WTC11 (cell line): ENCODE data around the gene IPO4. TPM values are rescaled to one million over a fixed set of nuclear protein-coding genes. Genes with fewer than 3 reads are reported as not detected.
"Not testable (repeated sequence)": the region's sequence is repeated elsewhere in the genome, so short reads cannot be mapped to it uniquely, and the experiment has no call there.

Experiments
- ATAC-seq: fragments of 200-7000 bp; cut with Tn5 transposase; 2 replicates; pipeline ENCODE4 v1.10.0; 2021; ENCODE audit warnings: mild to moderate bottlenecking, moderate library complexity
- CTCF ChIA-PET: fragments of 300-600 bp; sonication (Branson Sonifier 250); formaldehyde crosslinking; loops from one replicate; lab custom pipeline; 2021; ENCODE audit warnings: antibody characterized with exemption; lab: Charles Lee
- POLR2A ChIA-PET: fragments of 350-600 bp; sonication (Branson Sonifier 250); formaldehyde crosslinking; loops from one replicate; lab custom pipeline; 2021; ENCODE audit warnings: antibody characterized with exemption; lab: Charles Lee
- DNase-seq: peaks from one replicate; pipeline ENCODE4 v3.0.0; 2021; ENCODE audit warnings: low spot score
- H3K27ac Mint-ChIP-seq: 2 replicates; pipeline ENCODE4 v1.8.0; 2021; ENCODE audit warnings: mixed read lengths
- H3K27me3 Mint-ChIP-seq: 2 replicates; pipeline ENCODE4 v1.8.0; 2021; ENCODE audit warnings: low read depth, mild to moderate bottlenecking, moderate library complexity, mixed read lengths
- H3K36me3 Mint-ChIP-seq: 2 replicates; pipeline ENCODE4 v1.8.0; 2021; ENCODE audit warnings: mixed read lengths
- H3K4me1 Mint-ChIP-seq: 2 replicates; pipeline ENCODE4 v1.8.0; 2022; ENCODE audit warnings: mixed read lengths
- H3K4me3 Mint-ChIP-seq: 2 replicates; pipeline ENCODE4 v1.8.0; 2021; ENCODE audit warnings: mild to moderate bottlenecking, moderate library complexity, mixed read lengths
- H3K9me3 Mint-ChIP-seq: 2 replicates; pipeline ENCODE4 v1.8.0; 2021; ENCODE audit warnings: mixed read lengths
- ATF1 ChIP-seq: sonication (generic); formaldehyde crosslinking; IDR thresholded peaks from 2 replicates; pipeline ENCODE4 v1.8.1; 2023; ENCODE audit warnings: mild to moderate bottlenecking, moderate library complexity, missing genetic modification reagents
- NR1H2 ChIP-seq: sonication (generic); formaldehyde crosslinking; IDR thresholded peaks from 2 replicates; pipeline ENCODE4 v1.9.0; 2021; ENCODE audit warnings: mild to moderate bottlenecking, moderate library complexity, missing genetic modification reagents
- ZNF396 ChIP-seq: fragments of 250-450 bp; sonication (Bioruptor Pico); IDR thresholded peaks from 2 replicates; pipeline ENCODE4 v1.8.0; 2021; ENCODE audit warnings: mild to moderate bottlenecking, moderate library complexity, borderline replicate concordance
- ZNF416 ChIP-seq: fragments of 250-450 bp; sonication (Bioruptor Pico); IDR thresholded peaks from 2 replicates; pipeline ENCODE4 v1.9.0; 2021; ENCODE audit warnings: mild to moderate bottlenecking, inconsistent platforms
- ZNF423 ChIP-seq: fragments of 250-450 bp; sonication (Bioruptor Pico); IDR thresholded peaks from 2 replicates; pipeline ENCODE4 v2.1.2; 2022; ENCODE audit warnings: mild to moderate bottlenecking, moderate library complexity
- ZNF671 ChIP-seq: fragments of 250-450 bp; sonication (Bioruptor Pico); IDR thresholded peaks from 2 replicates; pipeline ENCODE4 v1.8.0; 2021; ENCODE audit warnings: mild to moderate bottlenecking
- total RNA-seq: library from RNA; stranded (reverse); gene quantifications from 3 replicates; pipeline ENCODE4 v1.2.3, GENCODE V29; 2021
- TF ChIP-seq, protein P1 (sequence below): sonication (generic); formaldehyde crosslinking; IDR thresholded peaks from 2 replicates; pipeline ENCODE4 v1.8.1; 2023; ENCODE audit warnings: mild to moderate bottlenecking, missing genetic modification reagents, borderline replicate concordance
- TF ChIP-seq, protein P2 (sequence below): sonication (generic); formaldehyde crosslinking; IDR thresholded peaks from 2 replicates; pipeline ENCODE4 v1.8.1; 2023; ENCODE audit warnings: mild to moderate bottlenecking, missing genetic modification reagents, moderate library complexity
- TF ChIP-seq, protein P3 (sequence below): sonication (generic); formaldehyde crosslinking; IDR thresholded peaks from 2 replicates; pipeline ENCODE4 v1.8.1; 2023; ENCODE audit warnings: mild to moderate bottlenecking, missing genetic modification reagents

IPO4 gene
- total RNA-seq, 1 experiment from 2014 or later: 128 TPM

DNA sequence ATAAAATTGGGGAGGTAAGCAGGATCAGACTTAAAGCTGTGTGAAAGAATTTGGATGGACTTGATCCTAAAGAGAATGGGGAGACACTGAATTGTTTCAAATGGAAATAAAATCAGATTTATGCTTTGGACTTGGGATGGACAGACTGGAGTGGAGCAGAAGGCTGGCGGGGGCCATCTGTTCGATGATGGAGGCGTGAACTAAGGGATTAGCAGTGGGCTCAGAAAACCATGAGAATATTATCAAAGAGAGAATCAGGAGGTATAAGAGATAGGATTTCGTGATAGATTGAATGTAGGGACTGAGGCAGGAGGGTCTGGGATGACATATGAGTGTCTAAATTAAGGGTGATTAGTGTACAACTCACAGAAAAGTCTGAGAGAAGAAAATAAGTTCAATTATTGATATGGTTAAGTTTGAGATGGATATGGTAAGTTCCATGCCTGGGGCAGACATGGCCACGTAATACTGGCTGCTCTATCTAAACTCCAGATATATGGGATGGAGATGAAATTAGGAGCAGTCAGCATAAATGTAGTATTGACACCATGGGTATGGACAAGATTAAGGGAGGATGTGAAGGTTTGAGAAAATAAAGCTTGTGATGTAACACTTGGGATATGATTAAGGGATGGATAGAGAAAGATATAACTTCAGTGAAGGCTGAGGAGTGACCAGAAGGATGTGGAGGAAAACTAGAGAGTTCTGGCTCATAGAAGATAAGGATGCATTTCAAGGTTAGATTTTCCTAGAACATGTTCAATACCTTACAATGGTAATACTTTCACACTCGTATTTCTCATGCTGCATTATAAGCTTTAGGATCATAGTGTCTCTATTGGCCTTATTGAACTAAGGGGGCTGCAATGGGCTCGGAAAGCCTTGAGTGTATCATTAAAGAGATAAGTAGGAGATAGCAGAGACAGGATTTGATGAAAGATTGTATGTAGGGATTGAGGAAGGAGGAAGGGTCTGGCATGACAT, 15.8 kb upstream of the IPO4 start:
- ChIA-PET POLR2A (interaction anchor here (1.1 to 1.6 kb wide), 2 partner anchors 9 to 67 kb away, joined by 4 to 6 read pairs; partner anchors contain the start of genes CHMP4A and RABGGTA), CTCF (interaction anchor here (1.9 kb wide), 1 partner anchor 104 kb away, joined by 7 read pairs; the partner anchor contains the start of gene CIDEB)
- peaks cover 11% of the 10 kb centered on the region for H3K4me1 Mint-ChIP-seq
- no peaks in the 10 kb centered on the region for H3K27me3 Mint-ChIP-seq
- TF ChIP-seq ZNF423 (CRISPR knock-in tag): no peak
- TF ChIP-seq ZNF671 (CRISPR knock-in tag): no peak
- no peak for TF ChIP-seq ATF1 (CRISPR knock-in tag)
- TF ChIP-seq, protein P1, sequence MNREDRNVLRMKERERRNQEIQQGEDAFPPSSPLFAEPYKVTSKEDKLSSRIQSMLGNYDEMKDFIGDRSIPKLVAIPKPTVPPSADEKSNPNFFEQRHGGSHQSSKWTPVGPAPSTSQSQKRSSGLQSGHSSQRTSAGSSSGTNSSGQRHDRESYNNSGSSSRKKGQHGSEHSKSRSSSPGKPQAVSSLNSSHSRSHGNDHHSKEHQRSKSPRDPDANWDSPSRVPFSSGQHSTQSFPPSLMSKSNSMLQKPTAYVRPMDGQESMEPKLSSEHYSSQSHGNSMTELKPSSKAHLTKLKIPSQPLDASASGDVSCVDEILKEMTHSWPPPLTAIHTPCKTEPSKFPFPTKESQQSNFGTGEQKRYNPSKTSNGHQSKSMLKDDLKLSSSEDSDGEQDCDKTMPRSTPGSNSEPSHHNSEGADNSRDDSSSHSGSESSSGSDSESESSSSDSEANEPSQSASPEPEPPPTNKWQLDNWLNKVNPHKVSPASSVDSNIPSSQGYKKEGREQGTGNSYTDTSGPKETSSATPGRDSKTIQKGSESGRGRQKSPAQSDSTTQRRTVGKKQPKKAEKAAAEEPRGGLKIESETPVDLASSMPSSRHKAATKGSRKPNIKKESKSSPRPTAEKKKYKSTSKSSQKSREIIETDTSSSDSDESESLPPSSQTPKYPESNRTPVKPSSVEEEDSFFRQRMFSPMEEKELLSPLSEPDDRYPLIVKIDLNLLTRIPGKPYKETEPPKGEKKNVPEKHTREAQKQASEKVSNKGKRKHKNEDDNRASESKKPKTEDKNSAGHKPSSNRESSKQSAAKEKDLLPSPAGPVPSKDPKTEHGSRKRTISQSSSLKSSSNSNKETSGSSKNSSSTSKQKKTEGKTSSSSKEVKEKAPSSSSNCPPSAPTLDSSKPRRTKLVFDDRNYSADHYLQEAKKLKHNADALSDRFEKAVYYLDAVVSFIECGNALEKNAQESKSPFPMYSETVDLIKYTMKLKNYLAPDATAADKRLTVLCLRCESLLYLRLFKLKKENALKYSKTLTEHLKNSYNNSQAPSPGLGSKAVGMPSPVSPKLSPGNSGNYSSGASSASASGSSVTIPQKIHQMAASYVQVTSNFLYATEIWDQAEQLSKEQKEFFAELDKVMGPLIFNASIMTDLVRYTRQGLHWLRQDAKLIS: no peak
- TF ChIP-seq, all 79 proteins: peak for 0
- Mint-ChIP-seq H3K9me3 (peaks cover 21% of the 10 kb centered on the region), H3K27ac (peak overlapping the region; percentile 8; the same call in 1 of the 2 replicates), H3K36me3 (peaks cover 80% of the 10 kb centered on the region), H3K4me3 (no peak overlapping the region)
- no peak for DNase-seq
- no peak for ATAC-seq

DNA sequence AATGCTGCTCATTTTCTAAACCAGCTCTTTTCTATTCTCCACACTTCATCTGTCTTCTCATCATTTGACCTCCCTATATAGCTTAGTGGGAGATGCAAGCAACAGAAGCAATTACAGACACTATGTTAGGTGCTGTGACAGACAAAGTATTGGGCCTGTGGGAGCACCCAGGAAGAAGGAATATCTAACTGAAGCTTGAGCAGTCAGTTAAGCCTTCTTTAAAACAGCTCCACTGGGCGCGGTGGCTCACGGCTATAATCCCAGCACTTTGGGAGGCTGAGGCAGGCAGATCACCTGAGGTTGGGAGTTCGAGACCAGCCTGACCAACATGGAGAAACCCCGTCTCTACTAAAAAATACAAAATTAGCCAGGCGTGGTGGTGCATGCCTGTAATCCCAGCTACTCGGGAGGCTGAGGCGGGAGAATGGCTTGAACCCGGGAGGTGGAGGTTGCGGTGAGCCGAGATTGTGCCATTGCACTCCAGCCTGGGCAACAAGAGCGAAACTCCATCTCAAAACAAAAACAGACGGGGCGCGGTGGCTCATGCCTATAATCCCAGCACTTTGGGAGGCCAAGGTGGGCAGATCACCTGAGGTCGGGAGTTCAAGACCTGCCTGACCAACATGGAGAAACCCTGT, 14.8 kb upstream of the IPO4 start:
- Mint-ChIP-seq H3K4me3 (peak overlapping the region; percentile 16; the same call in 1 of the 2 replicates), H3K36me3 (peaks cover 84% of the 10 kb centered on the region), H3K27ac (peak overlapping the region; percentile 97), H3K4me1 (peaks cover 20% of the 10 kb centered on the region), H3K9me3 (peaks cover 29% of the 10 kb centered on the region)
- not testable (repeated sequence) for H3K27me3 Mint-ChIP-seq, DNase-seq, ATAC-seq
- ChIA-PET POLR2A (interaction anchor here (1.6 kb wide), 1 partner anchor 68 kb away, joined by 6 read pairs; the partner anchor contains the start of gene RABGGTA), CTCF (interaction anchor here (0.6 to 1.9 kb wide), 3 partner anchors 10 to 105 kb away, joined by 3 to 7 read pairs (median 3); partner anchors contain the start of genes CHMP4A, CIDEB and IRF9)

DNA sequence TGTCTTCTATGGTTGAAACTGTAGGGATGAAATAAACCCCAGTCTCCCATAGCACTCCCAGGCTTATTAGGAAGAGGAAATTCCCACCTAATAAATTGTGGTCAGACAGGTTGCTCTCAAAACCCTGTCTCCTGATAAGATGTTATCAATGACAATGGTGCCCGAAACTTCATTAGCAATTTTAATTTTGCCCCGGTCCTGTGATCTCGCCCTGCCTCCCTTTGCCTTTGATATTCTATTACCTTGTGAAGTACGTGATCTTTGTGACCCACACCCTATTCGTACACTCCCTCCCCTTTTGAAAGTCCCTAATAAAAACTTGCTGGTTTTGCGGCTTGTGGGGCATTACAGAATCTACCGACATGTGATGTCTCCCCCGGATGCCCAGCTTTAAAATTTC, 13.9 kb upstream of the IPO4 start:
- CTCF ChIA-PET: interaction anchor here (0.6 to 1.9 kb wide), 2 partner anchors 11 to 105 kb away, joined by 3 to 7 read pairs; partner anchors contain the start of genes CHMP4A and CIDEB
- Mint-ChIP-seq H3K27ac (peak overlapping the region; percentile 97), H3K4me1 (peaks cover 20% of the 10 kb centered on the region), H3K36me3 (peaks cover 77% of the 10 kb centered on the region), H3K9me3 (peaks cover 29% of the 10 kb centered on the region), H3K4me3 (peak overlapping the region; percentile 16)
- TF ChIP-seq, protein P2, sequence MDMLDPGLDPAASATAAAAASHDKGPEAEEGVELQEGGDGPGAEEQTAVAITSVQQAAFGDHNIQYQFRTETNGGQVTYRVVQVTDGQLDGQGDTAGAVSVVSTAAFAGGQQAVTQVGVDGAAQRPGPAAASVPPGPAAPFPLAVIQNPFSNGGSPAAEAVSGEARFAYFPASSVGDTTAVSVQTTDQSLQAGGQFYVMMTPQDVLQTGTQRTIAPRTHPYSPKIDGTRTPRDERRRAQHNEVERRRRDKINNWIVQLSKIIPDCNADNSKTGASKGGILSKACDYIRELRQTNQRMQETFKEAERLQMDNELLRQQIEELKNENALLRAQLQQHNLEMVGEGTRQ (CRISPR knock-in tag): 0 out of 2 replicates have a peak, but pooled peaks have one; percentile 13
- POLR2A ChIA-PET: interaction anchor here (1.6 kb wide), 1 partner anchor 69 kb away, joined by 6 read pairs; the partner anchor contains the start of gene RABGGTA
- not testable (repeated sequence) for H3K27me3 Mint-ChIP-seq, DNase-seq, ATAC-seq

DNA sequence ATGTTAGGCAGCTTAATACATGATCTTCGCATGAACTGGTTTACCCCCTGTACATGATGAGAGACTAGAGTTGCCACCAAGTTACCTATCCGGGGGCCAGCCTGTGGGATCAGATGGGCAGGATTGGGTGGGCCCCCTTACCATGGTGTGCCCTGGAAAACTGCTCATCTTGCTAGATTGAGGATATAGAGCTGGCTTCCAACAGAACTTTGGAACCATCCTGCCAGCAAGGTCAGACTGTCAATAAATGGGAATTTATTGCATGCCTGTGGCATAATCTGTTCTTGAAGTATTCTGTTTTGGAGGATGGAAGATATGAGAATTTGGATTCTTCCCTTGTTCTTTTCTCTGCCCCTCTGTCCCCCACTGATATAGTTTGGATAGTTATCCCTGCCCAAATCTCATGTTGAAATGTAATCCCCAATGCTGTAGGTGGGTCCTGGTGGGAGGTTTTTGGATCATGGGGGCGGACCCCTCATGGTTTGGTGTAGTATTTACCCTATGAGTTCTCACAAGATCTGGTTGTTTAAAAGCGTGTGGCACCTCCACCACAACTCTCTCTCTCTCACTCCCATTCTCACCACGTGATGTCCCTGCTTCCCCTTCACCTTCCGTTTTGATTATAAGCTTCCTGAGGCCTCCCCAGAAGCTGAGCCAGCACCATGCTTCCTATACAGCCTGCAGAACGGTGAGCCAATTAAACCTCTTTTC, 10.4 kb upstream of the IPO4 start:
- DNase-seq (no peak), ATAC-seq (no peak)
- Mint-ChIP-seq H3K4me1 (peaks cover 34% of the 10 kb centered on the region), H3K9me3 (peaks cover 29% of the 10 kb centered on the region), H3K4me3 (peak overlapping the region; percentile 6; the same call in 1 of the 2 replicates), H3K27ac (peak overlapping the region; percentile 93), H3K27me3 (no peaks in the 10 kb centered on the region), H3K36me3 (peaks cover 49% of the 10 kb centered on the region)
- ChIA-PET CTCF (no interaction called here), POLR2A (interaction anchor here (0.7 kb wide), 1 partner anchor 77 kb away, joined by 7 read pairs; no protein-coding TSS in a partner anchor)
- TF ChIP-seq NR1H2 (CRISPR knock-in tag) (no peak), ZNF416 (CRISPR knock-in tag) (no peak), ZNF396 (no peak)
- TF ChIP-seq, protein P2 (CRISPR knock-in tag): 0 out of 2 replicates have a peak, but pooled peaks have one; percentile 13
- TF ChIP-seq, protein P3, sequence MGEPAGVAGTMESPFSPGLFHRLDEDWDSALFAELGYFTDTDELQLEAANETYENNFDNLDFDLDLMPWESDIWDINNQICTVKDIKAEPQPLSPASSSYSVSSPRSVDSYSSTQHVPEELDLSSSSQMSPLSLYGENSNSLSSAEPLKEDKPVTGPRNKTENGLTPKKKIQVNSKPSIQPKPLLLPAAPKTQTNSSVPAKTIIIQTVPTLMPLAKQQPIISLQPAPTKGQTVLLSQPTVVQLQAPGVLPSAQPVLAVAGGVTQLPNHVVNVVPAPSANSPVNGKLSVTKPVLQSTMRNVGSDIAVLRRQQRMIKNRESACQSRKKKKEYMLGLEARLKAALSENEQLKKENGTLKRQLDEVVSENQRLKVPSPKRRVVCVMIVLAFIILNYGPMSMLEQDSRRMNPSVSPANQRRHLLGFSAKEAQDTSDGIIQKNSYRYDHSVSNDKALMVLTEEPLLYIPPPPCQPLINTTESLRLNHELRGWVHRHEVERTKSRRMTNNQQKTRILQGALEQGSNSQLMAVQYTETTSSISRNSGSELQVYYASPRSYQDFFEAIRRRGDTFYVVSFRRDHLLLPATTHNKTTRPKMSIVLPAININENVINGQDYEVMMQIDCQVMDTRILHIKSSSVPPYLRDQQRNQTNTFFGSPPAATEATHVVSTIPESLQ: no peak
